ENCODE data around the gene PRAC1.

DNA sequence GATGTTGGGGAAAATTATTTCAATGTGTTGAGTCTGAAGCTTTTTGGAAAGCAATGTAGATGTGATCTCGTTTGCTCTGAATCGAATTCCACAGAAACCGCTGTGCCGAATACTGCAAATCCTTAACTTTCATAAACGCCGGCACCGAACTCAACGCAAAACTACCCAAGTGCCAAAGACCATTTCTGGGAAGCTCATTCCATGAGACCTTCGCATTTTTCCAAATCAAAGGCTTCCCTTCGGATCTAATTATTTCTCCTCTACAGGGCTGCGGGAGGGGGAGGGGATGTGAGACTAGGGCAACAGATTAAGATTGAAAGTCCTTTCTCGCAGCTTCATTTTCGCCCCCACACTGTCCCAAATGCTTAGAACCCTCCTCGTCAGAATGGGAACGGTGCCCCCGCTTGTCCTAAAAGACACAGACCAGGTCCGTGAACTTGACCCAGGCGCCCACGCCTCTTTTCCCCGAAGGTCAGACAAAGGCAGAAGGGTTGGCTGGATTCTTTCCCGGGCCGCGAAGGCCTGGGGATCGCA lies 4.0 kb downstream of the PRAC1 start:
- TF ChIP-seq, protein P1, sequence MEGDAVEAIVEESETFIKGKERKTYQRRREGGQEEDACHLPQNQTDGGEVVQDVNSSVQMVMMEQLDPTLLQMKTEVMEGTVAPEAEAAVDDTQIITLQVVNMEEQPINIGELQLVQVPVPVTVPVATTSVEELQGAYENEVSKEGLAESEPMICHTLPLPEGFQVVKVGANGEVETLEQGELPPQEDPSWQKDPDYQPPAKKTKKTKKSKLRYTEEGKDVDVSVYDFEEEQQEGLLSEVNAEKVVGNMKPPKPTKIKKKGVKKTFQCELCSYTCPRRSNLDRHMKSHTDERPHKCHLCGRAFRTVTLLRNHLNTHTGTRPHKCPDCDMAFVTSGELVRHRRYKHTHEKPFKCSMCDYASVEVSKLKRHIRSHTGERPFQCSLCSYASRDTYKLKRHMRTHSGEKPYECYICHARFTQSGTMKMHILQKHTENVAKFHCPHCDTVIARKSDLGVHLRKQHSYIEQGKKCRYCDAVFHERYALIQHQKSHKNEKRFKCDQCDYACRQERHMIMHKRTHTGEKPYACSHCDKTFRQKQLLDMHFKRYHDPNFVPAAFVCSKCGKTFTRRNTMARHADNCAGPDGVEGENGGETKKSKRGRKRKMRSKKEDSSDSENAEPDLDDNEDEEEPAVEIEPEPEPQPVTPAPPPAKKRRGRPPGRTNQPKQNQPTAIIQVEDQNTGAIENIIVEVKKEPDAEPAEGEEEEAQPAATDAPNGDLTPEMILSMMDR (IDR thresholded peaks at IDR 0.05; ENCODE audit: insufficient read depth, low read length, poor library complexity, severe bottlenecking): no peak
- no peak for TF ChIP-seq EZH2phosphoT487 (conservative IDR thresholded peaks at IDR 0.05; ENCODE audit: low read length)
